HFFc6 (cell line): ENCODE results near the gene FHOD3. TPM values are rescaled to one million over a fixed set of nuclear protein-coding genes. Genes with fewer than 3 reads are reported as not detected.

Source experiments
- DNase-seq: peaks from one replicate; pipeline ENCODE4 v3.0.0-alpha.2; 2018
- H3K27ac Mint-ChIP-seq: 2 replicates; pipeline ENCODE4 v1.8.0; 2020; ENCODE audit warnings: mild to moderate bottlenecking, mixed read lengths
- H3K27me3 Mint-ChIP-seq: 2 replicates; pipeline ENCODE4 v1.8.0; 2021; ENCODE audit warnings: mild to moderate bottlenecking, moderate library complexity, mixed read lengths; ENCODE audit not compliant: insufficient read depth
- H3K36me3 Mint-ChIP-seq: 2 replicates; pipeline ENCODE4 v1.8.0; 2021; ENCODE audit warnings: low read depth, mixed read lengths
- H3K4me1 Mint-ChIP-seq: 2 replicates; pipeline ENCODE4 v1.8.0; 2020; ENCODE audit warnings: low read depth, mixed read lengths
- H3K4me3 Mint-ChIP-seq: 2 replicates; pipeline ENCODE4 v1.8.0; 2020; ENCODE audit warnings: mild to moderate bottlenecking, moderate library complexity, mixed read lengths
- H3K9me3 Mint-ChIP-seq: 2 replicates; pipeline ENCODE4 v1.8.0; 2020; ENCODE audit warnings: mild to moderate bottlenecking, mixed read lengths
- CTCF ChIP-seq: fragments of 200-600 bp; sonication (generic); IDR thresholded peaks from 2 replicates; pipeline ENCODE4 v1.5.0; 2021; ENCODE audit warnings: antibody characterized with exemption, mild to moderate bottlenecking
- total RNA-seq, 6 experiments: library from RNA; stranded (reverse); fragmentation: NEBNext Ultra II Directional; extraction: Animal tissue kit (Norgen Biotek cat#: 25700); gene quantifications; 2 replicates in 1 of 6; 3 replicates in 5 of 6; pipeline ENCODE4 v1.2.3, GENCODE V29; 2021

FHOD3 gene
- total RNA-seq, 6 experiments from 2014 or later, result 32.8 to 67.6 (median 61.4) TPM

GRCh38 chr18:36672437-36673344, 375.2 kb downstream of the FHOD3 start:
- TF ChIP-seq CTCF, result no peak
- no peaks in the 10 kb centered on the region for H3K27me3 Mint-ChIP-seq
- DNase-seq, result peak; percentile 42
- peak overlapping the region; percentile 84 for H3K27ac Mint-ChIP-seq
- H3K4me1 Mint-ChIP-seq, result peaks cover 52% of the 10 kb centered on the region
- H3K9me3 Mint-ChIP-seq, result peaks cover 11% of the 10 kb centered on the region
- peaks cover 22% of the 10 kb centered on the region for H3K36me3 Mint-ChIP-seq
- peak overlapping the region; percentile 80 for H3K4me3 Mint-ChIP-seq

GRCh38 chr18:36673452-36673851, 375.9 kb downstream of the FHOD3 start:
- peaks cover 44% of the 10 kb centered on the region for H3K4me1 Mint-ChIP-seq
- peak overlapping the region; percentile 84; the same call in 1 of the 2 replicates for H3K27ac Mint-ChIP-seq
- no peak overlapping the region; the same call in 1 of the 2 replicates for H3K4me3 Mint-ChIP-seq
- no peaks in the 10 kb centered on the region for H3K27me3 Mint-ChIP-seq
- no peak for DNase-seq
- no peak for TF ChIP-seq CTCF
- peaks cover 22% of the 10 kb centered on the region for H3K36me3 Mint-ChIP-seq
- peaks cover 11% of the 10 kb centered on the region for H3K9me3 Mint-ChIP-seq

- Mint-ChIP-seq H3K9me3 (peaks cover 11% of the 10 kb centered on the region), H3K27ac (peak overlapping the region; percentile 67), H3K27me3 (no peaks in the 10 kb centered on the region), H3K4me3 (no peak overlapping the region), H3K4me1 (peaks cover 42% of the 10 kb centered on the region), H3K36me3 (peaks cover 22% of the 10 kb centered on the region)
- no peak for TF ChIP-seq CTCF
- DNase-seq, result no peak
These were observed 377.6 kb downstream of the FHOD3 start for GRCh38 chr18:36675076-36675475.

- TF ChIP-seq CTCF, result no peak
- no peak for DNase-seq
- H3K36me3 Mint-ChIP-seq, result peaks cover 22% of the 10 kb centered on the region
- H3K27me3 Mint-ChIP-seq, result no peaks in the 10 kb centered on the region
- H3K9me3 Mint-ChIP-seq, result peaks cover 11% of the 10 kb centered on the region
- H3K27ac Mint-ChIP-seq, result peak overlapping the region; percentile 67
- no peak overlapping the region for H3K4me3 Mint-ChIP-seq
- peaks cover 46% of the 10 kb centered on the region for H3K4me1 Mint-ChIP-seq
These were observed 378.0 kb downstream of the FHOD3 start for GRCh38 chr18:36675542-36675941.

- TF ChIP-seq CTCF, result no peak
- no peaks in the 10 kb centered on the region for H3K27me3 Mint-ChIP-seq
- no peak for DNase-seq
- peaks cover 45% of the 10 kb centered on the region for H3K4me1 Mint-ChIP-seq
- H3K9me3 Mint-ChIP-seq, result peaks cover 11% of the 10 kb centered on the region
- H3K4me3 Mint-ChIP-seq, result no peak overlapping the region
- H3K36me3 Mint-ChIP-seq, result peaks cover 26% of the 10 kb centered on the region
- H3K27ac Mint-ChIP-seq, result no peak overlapping the region
These were observed 379.1 kb downstream of the FHOD3 start for GRCh38 chr18:36676629-36677028.
